Measurements from ENCODE around the gene VPS8. TPM values are rescaled to one million over a fixed set of nuclear protein-coding genes. Genes with fewer than 3 reads are reported as not detected.

Gene VPS8
- total RNA-seq, 3 donors from 2014 or later, result 52.2 to 86.3 (median 61.9) TPM

GRCh38 chr3:185056908-185057307 is 244.9 kb downstream of the VPS8 start:
- Histone ChIP-seq H3K36me3 (peaks cover 3% of the 10 kb centered on the region), H3K9me3 (peaks cover 14 to 23% of the 10 kb centered on the region in 2 donors), H3K4me1 (no peaks in the 10 kb centered on the region), H3K27ac (no peak overlapping the region), H3K4me3 (no peak overlapping the region), H3K27me3 (no peaks in the 10 kb centered on the region)
- intact Hi-C loops (cut with DNase I; ENCODE audit: low total_unique reads), result no loop called here
- no peak for DNase-seq (ENCODE audit: low spot score in 2 of 2)
- TF ChIP-seq POLR2AphosphoS5 (IDR thresholded peaks at IDR 0.05) (no peak), POLR2A (IDR thresholded peaks at IDR 0.05) (no peak), CTCF (IDR thresholded peaks at IDR 0.05) (no peak)

- no peak for DNase-seq (ENCODE audit: low spot score in 2 of 2)
- intact Hi-C loops (cut with DNase I; ENCODE audit: low total_unique reads), result no loop called here
- no peaks in the 10 kb centered on the region for H3K36me3 ChIP-seq
- peaks cover 14 to 23% of the 10 kb centered on the region in 2 donors for H3K9me3 ChIP-seq
- TF ChIP-seq POLR2A (IDR thresholded peaks at IDR 0.05), result no peak
- TF ChIP-seq POLR2AphosphoS5 (IDR thresholded peaks at IDR 0.05), result no peak
- H3K27ac ChIP-seq, result no peak overlapping the region
- H3K4me1 ChIP-seq, result no peaks in the 10 kb centered on the region
- H3K4me3 ChIP-seq, result no peak overlapping the region
- no peaks in the 10 kb centered on the region for H3K27me3 ChIP-seq
These were observed 245.9 kb downstream of the VPS8 start for GRCh38 chr3:185057829-185058228.

- intact Hi-C loops (cut with DNase I; ENCODE audit: low total_unique reads), result no loop called here
- Histone ChIP-seq H3K27me3 (no peaks in the 10 kb centered on the region), H3K9me3 (peaks cover 14 to 23% of the 10 kb centered on the region in 2 donors), H3K36me3 (no peaks in the 10 kb centered on the region), H3K27ac (no peak overlapping the region), H3K4me3 (no peak overlapping the region), H3K4me1 (no peaks in the 10 kb centered on the region)
- no peak for TF ChIP-seq POLR2A (IDR thresholded peaks at IDR 0.05)
- no peak for TF ChIP-seq CTCF (IDR thresholded peaks at IDR 0.05)
- no peak for DNase-seq (ENCODE audit: low spot score in 2 of 2)
These were observed 246.8 kb downstream of the VPS8 start for GRCh38 chr3:185058796-185059195.

DNA sequence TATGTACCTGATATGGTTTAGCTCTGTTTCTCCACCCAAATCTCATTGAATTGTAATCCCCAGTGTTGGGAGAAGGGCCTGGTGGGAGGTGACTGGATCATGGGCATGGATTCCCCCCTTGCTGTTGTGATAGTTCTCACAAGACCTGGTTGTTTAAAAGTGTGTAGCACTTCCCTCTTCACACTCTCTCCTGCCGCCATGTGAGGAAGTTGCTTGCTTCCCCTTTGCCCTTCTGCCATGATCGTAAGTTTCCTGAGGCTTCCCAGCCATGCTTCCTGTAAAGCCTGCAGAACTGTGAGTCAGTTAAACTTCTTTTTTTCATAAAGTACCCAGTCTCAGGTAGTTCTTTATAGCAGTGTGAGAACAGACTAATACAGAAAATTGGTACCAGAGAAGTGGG is 247.8 kb downstream of the VPS8 start:
- Histone ChIP-seq H3K27me3 (no peaks in the 10 kb centered on the region), H3K9me3 (peaks cover 14 to 23% of the 10 kb centered on the region in 2 donors), H3K27ac (no peak overlapping the region), H3K4me1 (no peaks in the 10 kb centered on the region), H3K36me3 (no peaks in the 10 kb centered on the region), H3K4me3 (no peak overlapping the region)
- intact Hi-C loops (cut with DNase I; ENCODE audit: low total_unique reads), result no loop called here
- no peak for DNase-seq (ENCODE audit: low spot score in 2 of 2)
- TF ChIP-seq POLR2A (IDR thresholded peaks at IDR 0.05) (no peak), CTCF (IDR thresholded peaks at IDR 0.05) (no peak), POLR2AphosphoS5 (IDR thresholded peaks at IDR 0.05) (no peak)

GRCh38 chr3:185060655-185061054 is 248.7 kb downstream of the VPS8 start:
- intact Hi-C loops (cut with DNase I; ENCODE audit: low total_unique reads), result no loop called here
- Histone ChIP-seq H3K36me3 (no peaks in the 10 kb centered on the region), H3K27ac (no peak overlapping the region), H3K27me3 (no peaks in the 10 kb centered on the region), H3K9me3 (peaks cover 14 to 23% of the 10 kb centered on the region in 2 donors), H3K4me1 (no peaks in the 10 kb centered on the region), H3K4me3 (no peak overlapping the region)
- DNase-seq (ENCODE audit: low spot score in 2 of 2), result no peak
- TF ChIP-seq CTCF (IDR thresholded peaks at IDR 0.05) (no peak), POLR2AphosphoS5 (IDR thresholded peaks at IDR 0.05) (no peak), POLR2A (IDR thresholded peaks at IDR 0.05) (no peak)

GRCh38 chr3:185062191-185062590 is 250.2 kb downstream of the VPS8 start:
- no peak overlapping the region for H3K27ac ChIP-seq
- H3K27me3 ChIP-seq, result no peaks in the 10 kb centered on the region
- H3K4me3 ChIP-seq, result no peak overlapping the region
- no peak for DNase-seq (ENCODE audit: low spot score in 2 of 2)
- intact Hi-C loops (cut with DNase I; ENCODE audit: low total_unique reads), result no loop called here
- peaks cover 8 to 16% of the 10 kb centered on the region in 2 donors for H3K9me3 ChIP-seq
- H3K4me1 ChIP-seq, result no peaks in the 10 kb centered on the region
- TF ChIP-seq POLR2AphosphoS5 (IDR thresholded peaks at IDR 0.05) (no peak), POLR2A (IDR thresholded peaks at IDR 0.05) (no peak), CTCF (IDR thresholded peaks at IDR 0.05) (no peak)
- no peaks in the 10 kb centered on the region for H3K36me3 ChIP-seq

All from breast epithelium (tissue), 4 donors.